NCI-H128 (cell line): ENCODE measurements around the gene BACH2.
A peak's percentile ranks its signal among the peaks of the same experiment; 100 is the strongest.

ENCODE experiments used
- DNase-seq: peaks from one replicate; lab custom pipeline; 2025; ENCODE audit not compliant: unreplicated experiment; lab: John Stamatoyannopoulos, UW

The BACH2 gene

GRCh38 chr6:90103056-90103800, 193.4 kb downstream of the BACH2 start:
- DNase-seq, result no peak

- DNase-seq, result no peak
Observed at GRCh38 chr6:90101403-90101802, 195.2 kb downstream of the BACH2 start.

- no peak for DNase-seq
Observed at GRCh38 chr6:90100059-90100665, 196.5 kb downstream of the BACH2 start.

GRCh38 chr6:90098627-90099026, 198.0 kb downstream of the BACH2 start:
- DNase-seq, result no peak

GRCh38 chr6:90098001-90098531, 198.6 kb downstream of the BACH2 start:
- no peak for DNase-seq

- no peak for DNase-seq
Observed at GRCh38 chr6:90097356-90097755, 199.3 kb downstream of the BACH2 start.

GRCh38 chr6:90096818-90097217, 199.8 kb downstream of the BACH2 start:
- no peak for DNase-seq

- no peak for DNase-seq
Observed at GRCh38 chr6:90095788-90096187, 200.9 kb downstream of the BACH2 start.

GRCh38 chr6:90095145-90095544, 201.5 kb downstream of the BACH2 start:
- DNase-seq, result no peak

GRCh38 chr6:90093558-90094073, 203.0 kb downstream of the BACH2 start:
- DNase-seq, result no peak

GRCh38 chr6:90090866-90091265, 205.8 kb downstream of the BACH2 start:
- no peak for DNase-seq

GRCh38 chr6:90088009-90088408, 208.6 kb downstream of the BACH2 start:
- peak; percentile 29 for DNase-seq

GRCh38 chr6:90087106-90087833, 209.4 kb downstream of the BACH2 start:
- no peak for DNase-seq

GRCh38 chr6:90086517-90086916, 210.1 kb downstream of the BACH2 start:
- DNase-seq, result no peak

- no peak for DNase-seq
Observed at GRCh38 chr6:90083891-90084290, 212.8 kb downstream of the BACH2 start.

GRCh38 chr6:90082847-90083246, 213.8 kb downstream of the BACH2 start:
- DNase-seq, result no peak

GRCh38 chr6:90080876-90081481, 215.7 kb downstream of the BACH2 start:
- no peak for DNase-seq

- no peak for DNase-seq
Observed at GRCh38 chr6:90079560-90080490, 216.8 kb downstream of the BACH2 start.

GRCh38 chr6:90078513-90079289, 217.9 kb downstream of the BACH2 start:
- DNase-seq, result no peak
